ENCODE measurements around the gene PDE3A. TPM values are rescaled to one million over a fixed set of nuclear protein-coding genes. Genes with fewer than 3 reads are reported as not detected.

PDE3A gene
- total and polyA plus RNA-seq, 10 of the 15 experiments (the other 5 are each of a cell fraction or from before 2014, with no cell fraction given) = 0.01 to 2.6 (median 1.5) TPM

GRCh38 chr12:20657496-20657895 lies 289.2 kb downstream of the PDE3A start:
- Histone ChIP-seq H3K9me3 (replicated peaks; ENCODE audit: control insufficient read depth, insufficient read depth, low read length) (no peaks in the 10 kb centered on the region), H4K20me1 (ENCODE audit: control insufficient read depth, insufficient read depth) (no peaks in the 10 kb centered on the region), H3K4me1 (ENCODE audit: control insufficient read depth, insufficient read depth, low read length) (no peaks in the 10 kb centered on the region), H2AFZ (ENCODE audit: control insufficient read depth, low read depth, low read length) (no peak overlapping the region), H3K9ac (ENCODE audit: control insufficient read depth, insufficient read depth, low read length) (no peak overlapping the region), H3K36me3 (ENCODE audit: control insufficient read depth in 2 of 2, insufficient read depth in 2 of 2, low read length in 1 of 2) (no peaks in the 10 kb centered on the region), H3K4me3 (no peak overlapping the region), H3K79me2 (ENCODE audit: control insufficient read depth, insufficient read depth, low read length) (no peaks in the 10 kb centered on the region), H3K27me3 (replicated peaks in 1 of 2; ENCODE audit: control insufficient read depth in 2 of 2, insufficient read depth in 2 of 2, low read length in 1 of 2) (no peaks in the 10 kb centered on the region), H3K27ac (ENCODE audit: control insufficient read depth, insufficient read depth) (no peak overlapping the region), H3K4me2 (ENCODE audit: control insufficient read depth, insufficient read depth) (no peak overlapping the region)
- WGBS (ENCODE audit: insufficient coverage, insufficient replicate concordance, low lambda C conversion rate, missing lambda C conversion rate) = 4% methylated on average over 2 of the region's 2 CpGs
- TF ChIP-seq CBX5 (IDR thresholded peaks at IDR 0.05; ENCODE audit: low read depth) (no peak), CREM (IDR thresholded peaks at IDR 0.05; ENCODE audit: low read depth) (no peak), IKZF1 (conservative IDR thresholded peaks at IDR 0.05) (no peak)
- FAIRE-seq (no peak), ATAC-seq (no peak), DNase-seq (ENCODE audit: low read depth, low spot score) (no peak)
- ChIA-PET POLR2A (no interaction called here), CTCF (interaction anchor here (0.8 kb wide), 1 partner anchor 10 kb away, joined by 3 read pairs; no protein-coding TSS in a partner anchor), RAD21 (ENCODE audit: unreplicated experiment) (no interaction called here), SMC1A (ENCODE audit: uncharacterized antibody, unreplicated experiment) (no interaction called here)
- intact Hi-C loops (cut with micrococcal nuclease; ENCODE audit: unreplicated experiment) (no loop called here), in situ Hi-C loops (cut with MboI) (no loop called here)
- BruUV-seq (replicated peaks) = no TSS peak

GRCh38 chr12:20681334-20681733 lies 313.0 kb downstream of the PDE3A start:
- SMC1A ChIA-PET (ENCODE audit: uncharacterized antibody, unreplicated experiment) = no interaction called here
- Histone ChIP-seq H3K27me3 (replicated peaks in 1 of 2; ENCODE audit: control insufficient read depth in 2 of 2, insufficient read depth in 2 of 2, low read length in 1 of 2) (no peaks in the 10 kb centered on the region), H3K4me2 (ENCODE audit: control insufficient read depth, insufficient read depth) (no peak overlapping the region), H3K27ac (ENCODE audit: control insufficient read depth, insufficient read depth) (no peak overlapping the region), H3K9me3 (replicated peaks; ENCODE audit: control insufficient read depth, insufficient read depth, low read length) (no peaks in the 10 kb centered on the region), H3K79me2 (ENCODE audit: control insufficient read depth, insufficient read depth, low read length) (no peaks in the 10 kb centered on the region), H3K9ac (ENCODE audit: control insufficient read depth, insufficient read depth, low read length) (no peak overlapping the region), H3K36me3 (ENCODE audit: control insufficient read depth in 2 of 2, insufficient read depth in 2 of 2, low read length in 1 of 2) (no peaks in the 10 kb centered on the region), H3K4me1 (ENCODE audit: control insufficient read depth, insufficient read depth, low read length) (no peaks in the 10 kb centered on the region), H3K4me3 (no peak overlapping the region), H4K20me1 (ENCODE audit: control insufficient read depth, insufficient read depth) (no peaks in the 10 kb centered on the region), H2AFZ (ENCODE audit: control insufficient read depth, low read depth, low read length) (no peak overlapping the region)
- in situ Hi-C loops (cut with MboI) (no loop called here), intact Hi-C loops (cut with micrococcal nuclease; ENCODE audit: unreplicated experiment) (no loop called here)
- FAIRE-seq = no peak
- POLR2A ChIA-PET = no interaction called here
- 26% methylated on average over 4 of the region's 4 CpGs for WGBS (ENCODE audit: insufficient coverage, insufficient replicate concordance, low lambda C conversion rate, missing lambda C conversion rate)
- RAD21 ChIA-PET (ENCODE audit: unreplicated experiment) = no interaction called here
- no TSS peak for BruUV-seq (replicated peaks)
- DNase-seq (ENCODE audit: low read depth, low spot score) = no peak
- ATAC-seq = no peak
- CTCF ChIA-PET = interaction anchor here (0.6 kb wide), 1 partner anchor 1074 kb away, joined by 3 read pairs; no protein-coding TSS in a partner anchor
- no peak for TF ChIP-seq PKNOX1 (IDR thresholded peaks at IDR 0.05)
- TF ChIP-seq NBN (IDR thresholded peaks at IDR 0.05) = no peak
- TF ChIP-seq ZNF24 (IDR thresholded peaks at IDR 0.05) = no peak
- TF ChIP-seq MXI1 (IDR thresholded peaks at IDR 0.05; ENCODE audit: low read depth, low read length) = no peak
- TF ChIP-seq PBX3 (IDR thresholded peaks at IDR 0.05; ENCODE audit: insufficient replicate concordance, low read depth, low read length) = no peak
- no peak for TF ChIP-seq CHD1 (IDR thresholded peaks at IDR 0.05; ENCODE audit: low read depth, low read length)
- TF ChIP-seq HDGF (IDR thresholded peaks at IDR 0.05) = no peak
- TF ChIP-seq TAF1 (IDR thresholded peaks at IDR 0.05; ENCODE audit: borderline replicate concordance, low read depth, low read length) = no peak
- no peak for TF ChIP-seq IRF4 (IDR thresholded peaks at IDR 0.05; ENCODE audit: low read depth, low read length)
- TF ChIP-seq BHLHE40 (IDR thresholded peaks at IDR 0.05; ENCODE audit: borderline replicate concordance in 1 of 2, low read depth in 2 of 2, low read length in 1 of 2) = no peak
- TF ChIP-seq SUZ12 (IDR thresholded peaks at IDR 0.05; ENCODE audit: unreplicated experiment) = no peak
- TF ChIP-seq IRF3 (IDR thresholded peaks at IDR 0.05) = no peak
- TF ChIP-seq ASH2L (IDR thresholded peaks at IDR 0.05; ENCODE audit: borderline replicate concordance, low read depth) = no peak
- TF ChIP-seq CBX5 (IDR thresholded peaks at IDR 0.05; ENCODE audit: low read depth) = no peak
- TF ChIP-seq HCFC1 (IDR thresholded peaks at IDR 0.05; ENCODE audit: low read length) = no peak
- no peak for TF ChIP-seq JUNB (IDR thresholded peaks at IDR 0.05)
